Loucy (cell line): Measurements from ENCODE around the gene PKD1L1.

ENCODE experiments used
- CTCF ChIP-seq: fragments of 200-600 bp; sonication (generic); conservative IDR thresholded peaks from 2 replicates; pipeline ENCODE4 v1.5.1; 2014; ENCODE audit warnings: mild to moderate bottlenecking, antibody characterized with exemption, low read length
- EZH2phosphoT487 ChIP-seq: fragments of 200-600 bp; IDR thresholded peaks from 2 replicates; pipeline ENCODE4 v1.6.1; 2018; ENCODE audit warnings: antibody characterized with exemption, mild to moderate bottlenecking, moderate library complexity, borderline replicate concordance

GRCh38 chr7:47944536-47945260, 3.6 kb downstream of the PKD1L1 start:
- TF ChIP-seq CTCF (no peak), EZH2phosphoT487 (no peak)
